ENCODE measurements around the gene SLC44A2. TPM values are rescaled to one million over a fixed set of nuclear protein-coding genes. Genes with fewer than 3 reads are reported as not detected.
A peak's percentile ranks its signal among the peaks of the same experiment; 100 is the strongest.
"Not testable (repeated sequence)": the region's sequence is repeated elsewhere in the genome, so short reads cannot be mapped to it uniquely, and the experiment has no call there.

SLC44A2 gene
- total RNA-seq, 1 donor from 2014 or later: 62.3 TPM

- intact Hi-C loops (cut with DNase I): no loop called here
- ATAC-seq (ENCODE audit: poor library complexity) (no peak), DNase-seq (no peak)
These were observed 18.0 kb downstream of the SLC44A2 start for GRCh38 chr19:10643172-10643967.

DNA sequence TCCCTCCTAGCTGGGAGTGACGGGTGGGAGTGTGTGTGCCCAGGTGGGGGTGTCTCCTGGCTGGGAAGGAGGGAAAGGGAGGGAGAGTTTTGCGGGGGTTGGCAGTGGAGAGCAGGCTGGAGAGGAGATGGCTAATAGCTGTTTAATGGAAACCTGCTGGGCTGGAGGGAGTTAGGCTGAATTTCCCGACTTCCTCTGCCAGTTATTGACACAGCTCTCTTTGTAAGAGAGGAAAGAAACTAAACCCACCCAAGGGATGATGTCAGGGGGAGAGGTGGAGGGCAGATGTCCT is 18.6 kb downstream of the SLC44A2 start:
- intact Hi-C loops (cut with DNase I): loop anchor here (2.0 kb wide), 1 partner anchor 63 kb away; no protein-coding TSS in a partner anchor
- DNase-seq: no peak
- no peak for ATAC-seq (ENCODE audit: poor library complexity)

DNA sequence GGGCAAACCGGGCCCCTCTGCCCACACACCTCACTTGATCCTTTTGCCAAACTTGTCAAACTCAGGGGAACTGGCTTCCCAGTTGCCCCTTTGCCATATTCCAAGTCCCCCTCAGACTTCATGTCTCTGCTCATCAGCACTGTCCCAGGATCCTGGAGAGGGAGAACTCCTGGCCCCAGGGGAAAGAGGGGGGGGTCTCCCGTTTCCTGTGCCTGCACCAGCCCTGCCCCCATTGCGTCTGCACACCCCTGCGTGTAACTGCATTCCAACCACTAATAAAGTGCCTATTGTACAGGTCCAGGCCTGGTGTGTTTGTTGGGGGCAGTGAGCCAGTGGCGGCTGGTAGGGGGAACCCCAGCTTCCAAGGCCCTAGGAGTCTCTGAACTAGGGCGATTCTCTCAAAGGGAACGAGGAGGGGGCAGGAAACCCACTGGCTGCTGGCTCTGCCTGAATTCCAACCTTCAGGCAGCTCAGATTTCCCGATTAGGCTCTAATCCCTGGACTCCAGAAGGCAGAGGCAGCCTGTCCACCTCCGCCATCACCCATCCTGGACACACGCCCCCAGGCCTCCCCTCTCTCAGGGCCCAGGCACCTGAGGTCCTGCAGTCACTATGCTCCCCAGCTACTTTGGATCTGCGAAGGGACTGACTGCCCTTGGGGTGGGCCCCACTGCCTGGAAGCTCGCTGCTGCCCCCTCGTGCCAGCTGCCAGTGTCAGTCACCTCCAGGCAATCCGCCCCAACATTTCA is 19.1 kb downstream of the SLC44A2 start:
- intact Hi-C loops (cut with DNase I): loop anchor here (2.0 kb wide), 1 partner anchor 64 kb away; no protein-coding TSS in a partner anchor
- ATAC-seq (ENCODE audit: poor library complexity) (peak; percentile 93), DNase-seq (peak; percentile 90)

DNA sequence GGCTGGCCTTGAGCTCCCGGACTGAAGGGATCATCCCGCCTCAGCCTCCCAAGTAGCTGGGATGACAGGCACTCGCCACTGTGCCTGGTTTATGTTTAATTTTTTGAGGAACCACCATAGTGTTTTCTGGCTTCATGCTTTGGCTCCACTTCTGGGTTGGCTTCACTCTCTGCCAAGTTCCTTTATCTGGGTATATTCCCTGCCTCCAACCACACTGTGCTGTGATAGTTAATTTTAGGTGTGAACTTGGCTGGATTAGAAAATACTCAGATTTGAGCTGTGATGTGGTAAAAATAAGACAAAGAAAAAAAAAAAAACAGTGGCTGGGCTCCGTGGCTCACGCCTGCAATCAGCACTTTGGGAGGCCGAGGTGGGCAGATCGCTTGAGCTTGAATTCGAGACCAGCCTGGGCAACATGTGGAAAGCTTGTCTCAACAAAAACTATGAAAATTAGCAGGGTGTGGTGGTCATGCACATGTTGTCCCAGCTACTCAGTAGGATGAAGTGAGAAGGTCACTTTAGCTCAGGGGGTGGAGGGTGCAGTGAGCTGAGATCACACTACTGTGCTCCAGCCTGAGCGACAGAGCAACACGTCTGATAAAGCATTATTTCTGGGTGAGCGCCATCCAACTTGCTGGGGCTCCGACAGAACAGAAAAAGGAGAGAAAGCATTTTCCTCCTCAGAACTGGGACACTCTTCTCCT is 21.3 kb downstream of the SLC44A2 start:
- DNase-seq (no peak), ATAC-seq (ENCODE audit: poor library complexity) (peak; percentile 28)
- intact Hi-C loops (cut with DNase I): no loop called here

DNA sequence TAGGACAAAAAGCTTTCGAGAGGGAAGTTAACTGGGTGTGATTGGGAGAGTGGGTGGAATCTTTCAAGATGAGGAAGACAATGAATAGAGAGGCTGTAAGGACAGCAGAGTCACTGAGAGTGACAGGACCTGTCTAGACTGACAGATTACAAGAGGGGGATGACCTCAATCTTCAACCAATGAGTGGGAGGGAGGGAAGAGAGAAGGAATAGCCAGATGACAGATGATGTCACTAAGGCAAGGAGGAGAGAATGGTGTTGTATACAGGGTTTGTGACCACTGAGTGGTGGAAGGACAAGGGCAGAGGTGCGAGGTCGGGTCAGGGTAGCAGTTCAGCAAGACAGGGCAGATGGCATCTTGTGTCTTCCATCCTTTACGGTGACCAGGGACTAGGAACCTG is 23.0 kb downstream of the SLC44A2 start:
- ATAC-seq (ENCODE audit: poor library complexity) (no peak), DNase-seq (no peak)

DNA sequence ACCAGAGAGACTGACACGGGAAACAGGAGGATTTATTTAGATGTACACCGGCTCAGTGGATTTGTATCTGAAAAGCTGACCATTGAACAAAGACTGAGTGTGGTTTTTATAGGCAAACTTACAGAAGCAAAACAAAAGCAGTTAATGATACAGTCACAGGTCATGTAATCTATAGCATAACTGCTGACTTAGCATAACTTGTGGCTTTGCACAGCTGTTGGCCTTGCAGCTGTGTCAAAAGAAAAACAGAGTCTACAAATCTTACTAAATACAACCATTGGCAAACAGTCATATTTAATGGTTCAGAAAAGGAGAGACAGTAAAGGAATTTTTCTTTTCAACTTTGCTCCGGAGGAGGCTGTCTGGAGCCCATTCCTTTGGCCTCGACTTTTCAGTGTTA is 26.5 kb downstream of the SLC44A2 start:
- ATAC-seq (ENCODE audit: poor library complexity) (no peak), DNase-seq (no peak)
- intact Hi-C loops (cut with DNase I): no loop called here

More for the DNA sequence above, 23.0 kb downstream of the SLC44A2 start:
- intact Hi-C loops (cut with DNase I): no loop called here

- intact Hi-C loops (cut with DNase I): no loop called here
- ATAC-seq (ENCODE audit: poor library complexity): peak; percentile 6
- DNase-seq: no peak
These were observed 28.1 kb downstream of the SLC44A2 start for GRCh38 chr19:10653482-10653731.

DNA sequence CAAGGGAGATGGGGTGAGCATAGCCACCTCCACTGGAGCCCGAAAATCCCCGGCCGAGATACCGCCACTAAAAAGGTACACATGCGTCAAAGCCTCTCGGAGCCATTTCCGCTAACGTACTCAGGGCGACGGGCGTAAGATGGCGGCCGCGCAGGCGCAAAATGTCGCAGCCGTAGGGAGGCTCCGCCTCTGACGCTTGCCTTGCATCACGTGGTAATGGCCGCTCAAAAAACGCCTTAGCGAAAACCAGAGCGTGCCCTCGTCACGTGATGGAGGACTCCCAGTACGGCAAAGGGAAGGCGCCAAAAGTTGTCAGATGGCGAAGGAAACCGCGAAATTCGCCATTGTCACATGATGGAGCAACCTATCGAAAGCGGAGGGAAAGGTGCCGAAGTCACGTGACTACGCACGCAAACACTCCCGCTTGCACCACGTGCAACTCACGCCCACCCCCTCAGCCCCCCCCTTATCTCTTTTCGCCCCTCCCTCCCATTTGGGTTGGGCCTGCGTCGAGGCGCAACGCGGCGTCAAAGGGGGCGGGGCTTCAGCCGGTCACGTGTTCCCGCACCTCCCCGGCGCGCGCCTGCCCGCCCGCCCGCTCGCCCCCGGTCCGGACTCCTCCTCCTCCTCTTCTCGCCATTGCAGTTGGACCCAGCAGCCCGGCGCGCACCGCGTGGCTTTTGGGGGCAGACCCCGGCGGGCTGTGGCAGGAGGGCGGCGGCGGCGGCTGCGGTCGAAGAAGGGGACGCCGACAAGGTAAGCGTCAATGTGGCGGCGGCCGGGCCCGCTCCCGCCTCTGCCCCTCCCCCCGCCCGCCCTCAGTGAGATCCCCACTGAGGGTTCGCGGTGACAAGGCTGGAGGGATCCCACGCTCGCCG is 28.6 kb downstream of the SLC44A2 start, which contains the start of gene ILF3:
TSS of gene ILF3 (plus strand) at position 615 of the 878 bp plus-strand sequence. CDS start 16,260 bp downstream, outside the sequence.
- ATAC-seq (ENCODE audit: poor library complexity): peak; percentile 94
- intact Hi-C loops (cut with DNase I): no loop called here
- DNase-seq: peak; percentile 100

DNA sequence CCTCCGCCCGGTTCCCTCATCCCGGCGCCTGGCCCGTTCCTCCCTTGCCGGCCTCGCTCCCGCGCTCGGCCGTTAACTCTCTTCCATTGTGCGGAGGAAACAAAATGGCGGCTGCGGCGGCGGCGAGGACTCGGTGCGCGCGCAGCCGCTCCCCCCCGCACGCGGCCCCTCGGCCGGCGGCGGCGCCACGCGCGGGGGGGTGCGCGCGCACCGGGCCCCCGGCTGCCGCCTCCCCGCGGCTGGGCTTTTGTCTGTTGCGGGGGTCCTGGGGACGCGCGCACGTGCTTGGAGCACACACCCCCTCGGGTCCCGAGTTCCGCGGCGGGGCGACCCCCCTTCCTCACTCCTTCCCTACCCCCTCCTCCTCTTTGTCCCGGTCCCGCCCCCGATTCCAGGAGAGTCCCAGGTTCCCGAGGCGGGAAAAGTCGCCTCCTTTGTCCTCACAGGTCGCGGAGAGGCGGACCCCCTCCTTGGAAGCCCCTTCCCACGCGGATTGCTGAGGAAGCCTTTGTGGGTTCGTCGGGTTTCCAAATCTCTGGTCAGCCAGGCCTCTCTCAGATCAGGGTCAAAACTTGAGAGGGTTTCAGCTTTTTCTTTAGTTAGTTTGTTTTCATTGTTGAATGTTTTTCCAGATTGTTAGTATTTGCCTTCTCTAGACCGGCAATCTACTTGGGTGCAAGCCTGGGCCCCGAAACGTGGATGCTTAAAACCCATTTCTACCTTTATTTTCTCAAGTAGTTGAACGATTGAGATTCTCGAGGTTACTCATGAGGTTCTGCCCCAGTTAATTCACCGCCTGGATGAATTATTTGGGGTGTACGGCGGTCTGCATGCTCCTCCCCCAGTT is 29.5 kb downstream of the SLC44A2 start:
- intact Hi-C loops (cut with DNase I): loop anchor here (5.0 kb wide), 1 partner anchor 212 kb away; no protein-coding TSS in a partner anchor
- DNase-seq (peak; percentile 55), ATAC-seq (ENCODE audit: poor library complexity) (peak; percentile 40)

GRCh38 chr19:10655457-10656312 is 30.3 kb downstream of the SLC44A2 start:
- intact Hi-C loops (cut with DNase I): loop anchor here (5.0 kb wide), 1 partner anchor 212 kb away; no protein-coding TSS in a partner anchor
- DNase-seq (no peak), ATAC-seq (ENCODE audit: poor library complexity) (no peak)

GRCh38 chr19:10660346-10660745 is 35.0 kb downstream of the SLC44A2 start:
- DNase-seq: no peak
- intact Hi-C loops (cut with DNase I): no loop called here

GRCh38 chr19:10661946-10662345 is 36.6 kb downstream of the SLC44A2 start:
- intact Hi-C loops (cut with DNase I): no loop called here

More at GRCh38 chr19:10660346-10660745, 35.0 kb downstream of the SLC44A2 start:
- no peak for ATAC-seq (ENCODE audit: poor library complexity)

GRCh38 chr19:10662384-10663251 is 37.3 kb downstream of the SLC44A2 start:
- intact Hi-C loops (cut with DNase I): no loop called here
- ATAC-seq (ENCODE audit: poor library complexity) (no peak), DNase-seq (peak; percentile 16)

More at GRCh38 chr19:10661946-10662345, 36.6 kb downstream of the SLC44A2 start:
- ATAC-seq (ENCODE audit: poor library complexity) (no peak), DNase-seq (no peak)

- ATAC-seq (ENCODE audit: poor library complexity); intact Hi-C loops (cut with DNase I): not testable (repeated sequence)
- peak; percentile 11 for DNase-seq
These were observed 37.9 kb downstream of the SLC44A2 start for GRCh38 chr19:10663252-10663563.

DNA sequence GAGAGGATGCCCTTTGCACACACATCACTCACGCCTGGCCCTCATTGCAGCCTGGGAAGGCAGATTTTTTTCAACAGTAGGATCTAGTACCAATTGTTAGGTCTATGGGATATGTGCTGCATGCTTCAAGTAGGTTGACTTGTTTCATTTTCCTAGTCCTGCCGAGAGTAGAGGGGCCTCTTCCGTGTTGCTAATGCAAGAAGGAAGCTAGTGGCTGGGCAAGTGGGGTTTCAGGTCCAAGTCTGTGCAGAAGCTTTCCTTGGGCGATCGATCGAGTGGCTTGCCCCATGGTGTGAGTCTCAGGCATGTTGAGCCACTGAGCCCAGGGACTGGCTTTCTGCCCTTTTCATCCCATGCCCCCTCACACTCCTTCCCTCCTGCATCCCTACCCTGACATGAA is 42.5 kb downstream of the SLC44A2 start:
- DNase-seq (no peak), ATAC-seq (ENCODE audit: poor library complexity) (no peak)
- intact Hi-C loops (cut with DNase I): no loop called here

GRCh38 chr19:10669246-10669645 is 43.9 kb downstream of the SLC44A2 start:
- intact Hi-C loops (cut with DNase I): no loop called here
- ATAC-seq (ENCODE audit: poor library complexity) (no peak), DNase-seq (peak; percentile 13)
